Tibial nerve (tissue), 3 donors: ENCODE measurements around the gene TIAL1.

Source experiments
- CTCF ChIP-seq, 5 experiments: fragments of 200-600 bp in 3 of 5; fragments of 450-650 bp in 2 of 5; sonication (generic) in 3 of 5; IDR thresholded peaks; one replicate each; pipeline ENCODE4 v1.5.1; 2016 to 2019; ENCODE audit warnings: antibody characterized with exemption in 5 of 5, mild to moderate bottlenecking in 3 of 5, moderate library complexity in 2 of 5
- POLR2A ChIP-seq, 2 donors: fragments of 450-650 bp; IDR thresholded peaks; one replicate each; pipeline ENCODE4 v1.6.1; 2017; ENCODE audit warnings: antibody characterized with exemption in 2 of 2, mild to moderate bottlenecking in 2 of 2, moderate library complexity in 2 of 2

- TF ChIP-seq CTCF (IDR thresholded peaks at IDR 0.05) (no peak), POLR2A (IDR thresholded peaks at IDR 0.05) (no peak)
These were observed 51.5 kb downstream of the TIAL1 start for GRCh38 chr10:119545310-119545709.
